ENCODE results near the gene TAAR1.
A peak's percentile ranks its signal among the peaks of the same experiment; 100 is the strongest.
"Not testable (repeated sequence)": the region's sequence is repeated elsewhere in the genome, so short reads cannot be mapped to it uniquely, and the experiment has no call there.

TAAR1 gene

DNA sequence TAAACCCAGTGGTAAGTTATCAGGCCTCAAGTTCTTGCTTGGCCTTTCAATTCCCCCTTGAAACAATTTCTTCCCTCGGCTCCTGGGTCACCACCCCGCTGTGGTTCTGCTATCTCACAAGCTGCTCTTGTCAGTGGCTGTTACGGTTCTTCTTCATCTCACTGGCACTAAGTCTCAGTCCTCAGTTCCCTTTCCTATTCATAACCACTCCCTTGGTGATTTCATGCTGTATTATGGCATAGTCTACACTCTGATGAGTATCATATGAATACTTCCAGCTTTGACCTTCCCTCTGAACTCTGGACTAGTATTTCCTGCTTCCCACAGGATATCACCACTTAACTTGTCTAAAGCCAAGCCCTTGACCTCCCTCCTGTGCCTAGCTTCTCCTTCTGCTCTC is 7.9 kb downstream of the TAAR1 start:
- DNase-seq = no peak

- DNase-seq = no peak
Observed at GRCh38 chr6:132650429-132650828, 8.6 kb downstream of the TAAR1 start.

- DNase-seq = no peak
Observed at GRCh38 chr6:132648828-132649227, 10.2 kb downstream of the TAAR1 start.

DNA sequence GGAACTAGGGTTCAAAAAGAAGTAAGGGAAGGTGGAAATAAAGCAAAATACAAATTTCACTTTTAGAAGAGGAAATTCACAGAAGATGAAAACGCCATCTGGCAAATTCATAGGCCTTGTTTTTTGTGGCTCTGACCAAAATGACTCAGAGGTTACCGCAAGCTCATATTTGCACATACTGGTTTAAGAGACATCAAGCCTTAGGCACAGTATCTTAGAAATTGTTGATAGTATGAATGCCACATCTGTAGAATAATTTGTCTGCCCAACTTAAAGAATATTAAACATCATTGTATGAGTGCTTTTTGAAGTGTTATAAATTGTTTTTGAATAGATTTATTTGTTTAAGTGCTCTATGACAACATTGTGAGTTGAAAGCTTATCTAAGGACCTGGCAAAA is 10.6 kb downstream of the TAAR1 start:
- DNase-seq = no peak

- no peak for DNase-seq
Observed at GRCh38 chr6:132643547-132643946, 15.4 kb downstream of the TAAR1 start.

DNA sequence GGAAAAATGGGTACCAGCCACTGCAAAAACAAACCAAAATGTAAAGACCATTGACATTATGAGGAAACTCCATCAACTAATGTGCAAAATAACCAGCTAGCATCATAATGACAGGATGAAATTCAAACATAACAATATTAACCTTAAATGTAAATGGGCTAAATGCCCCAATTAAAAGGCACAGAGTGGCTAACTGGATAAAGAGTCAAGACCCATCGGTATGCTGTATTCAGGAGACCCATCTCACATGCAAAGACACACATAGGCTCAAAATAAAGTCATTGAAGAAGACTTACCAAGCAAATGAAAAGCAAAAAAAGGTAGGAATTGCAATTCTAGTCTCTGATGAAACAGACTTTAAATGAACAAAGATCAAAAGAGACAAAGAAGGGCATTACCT is 21.8 kb downstream of the TAAR1 start:
- not testable (repeated sequence) for DNase-seq

GRCh38 chr6:132635906-132636305 is 23.1 kb downstream of the TAAR1 start:
- DNase-seq = not testable (repeated sequence)

DNA sequence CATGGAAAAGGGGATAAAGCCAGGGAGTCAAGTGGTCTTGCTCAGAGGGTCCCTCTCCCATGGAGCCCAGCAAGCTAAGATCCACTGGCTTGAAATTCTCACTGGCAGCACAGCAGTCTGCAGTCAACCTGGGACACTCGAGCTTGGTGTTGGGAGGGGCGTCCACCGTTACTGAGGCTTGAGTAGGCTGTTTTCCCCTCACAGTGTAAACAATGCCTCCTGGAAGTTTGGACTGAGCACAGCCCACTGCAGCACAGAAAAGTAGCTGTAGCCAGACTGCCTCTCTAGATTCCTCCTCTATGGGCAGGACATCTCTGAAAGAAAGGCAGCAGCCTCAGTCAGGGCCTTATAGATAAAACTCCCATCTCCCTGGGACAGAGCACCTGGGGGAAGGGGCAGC is 23.7 kb downstream of the TAAR1 start:
- not testable (repeated sequence) for DNase-seq

- no peak for DNase-seq
Observed at GRCh38 chr6:132634796-132635195, 24.2 kb downstream of the TAAR1 start.

DNA sequence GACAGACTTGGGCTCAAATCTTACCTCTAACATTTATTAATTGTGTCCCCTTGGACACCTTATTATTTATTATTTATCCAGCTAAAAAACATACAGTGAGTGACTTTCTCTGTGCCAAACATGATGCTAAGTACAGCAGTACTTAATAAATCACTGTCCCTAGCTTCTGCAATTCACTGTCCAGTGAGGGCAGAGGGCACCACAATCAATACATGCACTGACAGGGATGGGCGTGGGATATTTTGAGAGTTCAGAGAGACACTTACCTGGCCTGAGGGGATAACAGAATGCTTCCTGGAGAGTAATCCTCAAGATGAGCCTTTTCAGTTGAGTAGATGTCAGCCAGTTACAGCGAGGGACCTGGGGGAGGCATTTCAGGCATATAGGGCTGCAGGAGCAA is 25.6 kb downstream of the TAAR1 start:
- no peak for DNase-seq

- no peak for DNase-seq
Observed at GRCh38 chr6:132624175-132624574, 34.8 kb downstream of the TAAR1 start, which contains the start of gene TAAR2. Gene TAAR2, minus strand, starts transcription at chr6:132624275. Its CDS starts 0 bp downstream, at chr6:132624275.

DNA sequence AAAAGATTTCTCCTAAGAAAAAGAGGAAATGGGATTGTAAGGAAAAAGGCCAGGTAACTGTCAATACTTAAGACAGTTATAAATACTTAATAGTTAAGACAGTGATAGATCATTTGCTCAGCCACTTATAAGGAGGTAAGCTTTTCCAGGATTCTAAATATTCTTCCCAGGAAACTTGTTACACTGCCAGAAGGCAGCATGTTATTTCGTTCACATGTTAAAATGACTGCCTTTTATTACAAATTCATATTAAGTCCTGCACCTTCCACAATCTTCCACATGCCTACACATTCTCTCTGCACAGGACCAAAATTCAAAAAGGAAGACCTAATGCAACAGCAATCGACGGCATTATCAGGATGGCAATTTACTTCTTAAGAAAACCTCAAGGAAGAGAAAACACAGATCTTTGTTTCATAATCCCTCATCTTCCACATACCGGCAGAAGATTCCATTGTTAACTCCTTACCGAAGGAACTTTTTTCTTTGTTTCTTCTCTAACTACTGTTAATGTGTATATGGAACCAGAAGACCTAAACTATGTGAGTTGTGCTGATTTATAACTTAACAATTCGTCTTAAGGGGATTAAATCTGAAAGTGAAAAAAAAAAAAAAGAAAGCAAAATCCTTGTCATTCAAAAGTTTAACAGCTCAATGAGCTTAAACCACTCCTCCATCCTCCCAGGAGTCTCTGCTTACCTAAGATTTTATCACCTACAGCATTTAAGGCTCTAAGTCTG is 35.7 kb downstream of the TAAR1 start:
- DNase-seq = no peak

DNA sequence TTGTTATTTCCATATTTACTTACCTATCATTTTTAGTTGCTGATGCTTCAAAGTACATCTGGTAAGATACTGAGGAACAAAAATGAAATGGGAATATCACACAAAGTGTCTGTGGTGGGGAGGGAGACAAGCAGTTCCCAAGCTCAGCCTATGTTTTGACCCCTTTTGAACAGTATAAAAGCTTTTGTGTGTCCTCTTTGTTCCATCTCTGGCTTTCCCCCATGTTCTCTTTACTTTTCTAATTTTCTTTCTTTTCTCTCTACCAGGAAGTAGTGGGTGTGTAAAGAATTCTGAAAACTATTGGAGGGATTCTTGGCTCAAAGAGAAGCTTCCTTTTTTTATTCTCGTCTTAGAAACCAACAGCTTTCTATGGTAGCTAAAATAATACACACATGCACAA is 42.3 kb downstream of the TAAR1 start:
- DNase-seq = no peak

GRCh38 chr6:132614554-132614953 is 44.4 kb downstream of the TAAR1 start:
- DNase-seq = no peak

DNA sequence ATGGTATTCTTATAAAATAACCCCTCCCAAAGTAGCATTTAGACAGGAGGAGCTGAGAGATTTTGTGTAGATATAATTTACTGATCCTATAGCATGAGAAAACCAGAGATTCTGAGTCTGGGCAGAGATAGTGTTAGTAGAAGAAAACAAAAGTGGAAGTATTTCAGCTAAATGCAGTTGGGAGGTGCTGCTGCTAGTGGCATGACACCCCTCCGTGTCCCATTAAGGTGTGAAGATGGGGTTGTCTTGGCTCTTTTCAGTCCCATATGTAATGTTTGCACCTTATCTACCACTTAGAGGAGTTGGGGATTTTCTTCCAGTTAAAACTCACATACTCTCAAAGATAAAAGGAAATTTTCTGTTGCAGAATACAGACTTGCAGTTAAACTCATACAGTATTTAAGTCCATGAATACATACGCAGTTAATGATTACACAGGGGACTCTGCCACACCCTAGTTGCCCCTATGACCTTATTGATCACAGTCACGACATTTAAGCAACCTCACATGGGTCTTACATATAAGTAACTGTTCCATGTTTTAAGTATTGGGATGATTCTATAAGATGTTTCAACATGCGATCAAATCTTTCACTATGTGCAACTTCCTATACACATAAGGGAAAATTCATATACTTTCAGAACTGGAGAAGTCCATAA is 46.4 kb downstream of the TAAR1 start:
- DNase-seq = no peak

DNA sequence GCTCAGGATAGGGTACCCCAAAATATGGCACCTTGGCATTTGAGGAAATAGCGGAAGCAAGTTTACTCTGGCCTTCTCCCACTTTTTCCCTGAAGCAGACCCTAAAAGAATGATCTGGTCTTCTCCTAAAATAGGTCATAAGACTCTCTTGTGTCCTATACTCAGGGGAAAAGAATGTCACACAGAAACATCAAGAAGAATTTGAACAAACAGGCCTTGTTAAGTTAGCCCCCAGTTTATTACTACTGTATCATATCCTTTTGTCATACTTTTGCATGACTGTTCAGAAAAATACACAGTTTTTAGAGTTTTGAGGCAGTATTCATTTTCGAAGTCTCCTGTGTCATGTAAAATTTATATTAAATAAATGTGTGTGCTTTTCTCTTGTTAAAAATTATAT is 47.4 kb downstream of the TAAR1 start:
- DNase-seq = no peak

GRCh38 chr6:132607544-132608233 is 51.3 kb downstream of the TAAR1 start:
- no peak for DNase-seq

- DNase-seq = no peak
Observed at GRCh38 chr6:132604635-132605152, 54.3 kb downstream of the TAAR1 start.

- not testable (repeated sequence) for DNase-seq
Observed at GRCh38 chr6:132600900-132601299, 58.1 kb downstream of the TAAR1 start.

DNA sequence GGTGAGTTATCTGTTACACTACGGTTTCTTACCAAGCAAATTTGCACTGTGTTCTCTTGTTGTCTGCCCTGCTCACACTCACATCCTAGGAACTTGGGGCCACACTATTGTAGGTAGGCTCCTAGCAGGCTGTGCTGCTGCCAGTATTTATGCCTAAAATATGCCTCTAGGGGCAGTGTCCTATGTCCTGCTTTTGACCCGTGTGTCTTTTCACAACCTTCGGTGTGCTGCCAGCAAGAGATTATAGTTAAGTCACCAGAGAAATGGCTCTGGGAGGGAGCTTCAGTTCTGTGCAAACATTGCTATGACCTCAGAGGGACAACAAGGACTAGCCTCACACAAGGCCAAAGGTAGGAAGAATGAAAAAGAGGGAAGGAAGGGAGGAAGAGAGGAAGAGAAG is 60.5 kb downstream of the TAAR1 start:
- DNase-seq = peak in 1 of 2 experiments; percentile 28

DNA sequence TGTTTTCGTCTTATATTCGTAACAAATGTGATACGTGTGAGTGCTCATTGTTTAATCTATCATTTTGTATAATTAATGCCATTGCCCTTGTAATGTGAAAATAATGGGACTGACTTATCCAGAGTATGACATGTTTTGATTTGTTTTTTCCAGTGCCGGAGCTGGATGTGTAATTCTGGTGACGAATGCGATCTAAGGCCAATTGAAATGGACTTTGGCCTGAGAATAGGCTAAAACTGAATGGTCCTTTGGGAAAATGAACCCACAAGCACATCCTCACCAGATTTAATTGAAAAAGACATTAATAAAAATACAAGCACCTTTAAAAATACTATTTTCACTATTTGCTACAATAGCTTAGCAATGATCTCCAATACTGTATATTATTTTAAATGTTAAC is 62.8 kb downstream of the TAAR1 start:
- DNase-seq = no peak

Data from SHP77 (cell line).